ENCODE measurements around the gene MARK3.

Gene MARK3

GRCh38 chr14:103535081-103535890 lies 150.1 kb downstream of the MARK3 start:
- DNase-seq (ENCODE audit: low read depth in 1 of 2, low spot score in 1 of 2), result no peak

GRCh38 chr14:103535891-103536565 lies 150.8 kb downstream of the MARK3 start:
- DNase-seq (ENCODE audit: low read depth in 1 of 2, low spot score in 1 of 2), result no peak

- no peak for DNase-seq (ENCODE audit: low read depth in 1 of 2, low spot score in 1 of 2)
These were observed 151.5 kb downstream of the MARK3 start for GRCh38 chr14:103536693-103537092.

- DNase-seq (ENCODE audit: low read depth in 1 of 2, low spot score in 1 of 2), result no peak
These were observed 152.2 kb downstream of the MARK3 start for GRCh38 chr14:103537175-103537990.

GRCh38 chr14:103538291-103539055 lies 153.3 kb downstream of the MARK3 start:
- no peak for DNase-seq (ENCODE audit: low read depth in 1 of 2, low spot score in 1 of 2)

- no peak for DNase-seq (ENCODE audit: low read depth in 1 of 2, low spot score in 1 of 2)
These were observed 154.0 kb downstream of the MARK3 start for GRCh38 chr14:103539056-103539825.

GRCh38 chr14:103540821-103541708 lies 155.8 kb downstream of the MARK3 start:
- DNase-seq (ENCODE audit: low read depth in 1 of 2, low spot score in 1 of 2), result no peak

- DNase-seq (ENCODE audit: low read depth in 1 of 2, low spot score in 1 of 2), result no peak
These were observed 156.7 kb downstream of the MARK3 start for GRCh38 chr14:103541709-103542604.

- DNase-seq (ENCODE audit: low read depth in 1 of 2, low spot score in 1 of 2), result no peak
These were observed 157.4 kb downstream of the MARK3 start for GRCh38 chr14:103542605-103543088.

- DNase-seq (ENCODE audit: low read depth in 1 of 2, low spot score in 1 of 2), result no peak
These were observed 157.9 kb downstream of the MARK3 start for GRCh38 chr14:103543140-103543539.

GRCh38 chr14:103543721-103544387 lies 158.6 kb downstream of the MARK3 start:
- no peak for DNase-seq (ENCODE audit: low read depth in 1 of 2, low spot score in 1 of 2)

GRCh38 chr14:103544388-103545218 lies 159.4 kb downstream of the MARK3 start:
- DNase-seq (ENCODE audit: low read depth in 1 of 2, low spot score in 1 of 2), result no peak

- no peak for DNase-seq (ENCODE audit: low read depth in 1 of 2, low spot score in 1 of 2)
These were observed 160.2 kb downstream of the MARK3 start for GRCh38 chr14:103545219-103545914.

GRCh38 chr14:103545915-103546651 lies 160.9 kb downstream of the MARK3 start:
- DNase-seq (ENCODE audit: low read depth in 1 of 2, low spot score in 1 of 2), result no peak
